Adipocyte (in vitro differentiated cells): ENCODE measurements around the gene SHFL.
A peak's percentile ranks its signal among the peaks of the same experiment; 100 is the strongest.

Source experiments
- DNase-seq: peaks from one replicate; pipeline ENCODE4 v3.0.0-alpha.2; 2015; ENCODE audit warnings: low read depth
- H3K27me3 ChIP-seq: replicated peaks from 2 replicates; pipeline ENCODE4 v1.7.0; 2013; ENCODE audit warnings: mild to moderate bottlenecking, low read length, moderate library complexity; ENCODE audit not compliant: control insufficient read depth, insufficient read depth
- H3K36me3 ChIP-seq: 2 replicates; pipeline ENCODE4 v1.7.0; 2013; ENCODE audit warnings: low read length, mild to moderate bottlenecking, moderate library complexity; ENCODE audit not compliant: control insufficient read depth, insufficient read depth, severe bottlenecking
- H3K4me1 ChIP-seq: 2 replicates; pipeline ENCODE4 v1.7.0; 2013; ENCODE audit warnings: mild to moderate bottlenecking, low read length, moderate library complexity; ENCODE audit not compliant: control insufficient read depth, insufficient read depth
- H3K4me3 ChIP-seq: 2 replicates; pipeline ENCODE4 v1.7.0; 2013; ENCODE audit warnings: mild to moderate bottlenecking, low read length, moderate library complexity
- H3K9ac ChIP-seq: 2 replicates; pipeline ENCODE4 v1.7.0; 2013; ENCODE audit warnings: mild to moderate bottlenecking, low read length, moderate library complexity
- H3K9me3 ChIP-seq: 2 replicates; pipeline ENCODE4 v1.7.0; 2013; ENCODE audit warnings: mild to moderate bottlenecking, low read length, moderate library complexity; ENCODE audit not compliant: control insufficient read depth

Gene SHFL

GRCh38 chr19:10068205-10068604 lies 17.9 kb upstream of the SHFL start:
- no peak overlapping the region for H3K9ac ChIP-seq
- H3K36me3 ChIP-seq: no peaks in the 10 kb centered on the region
- H3K27me3 ChIP-seq: peaks cover 43% of the 10 kb centered on the region
- H3K4me3 ChIP-seq: no peak overlapping the region
- no peaks in the 10 kb centered on the region for H3K4me1 ChIP-seq
- no peak for DNase-seq
- no peaks in the 10 kb centered on the region for H3K9me3 ChIP-seq

- H3K4me3 ChIP-seq: no peak overlapping the region
- no peaks in the 10 kb centered on the region for H3K4me1 ChIP-seq
- peak; percentile 5 for DNase-seq
- H3K9me3 ChIP-seq: peaks cover 6% of the 10 kb centered on the region
- no peaks in the 10 kb centered on the region for H3K36me3 ChIP-seq
- peaks cover 37% of the 10 kb centered on the region for H3K27me3 ChIP-seq
- H3K9ac ChIP-seq: no peak overlapping the region
These were observed 17.1 kb upstream of the SHFL start for GRCh38 chr19:10069046-10069445.

- Histone ChIP-seq H3K9ac (no peak overlapping the region), H3K4me1 (no peaks in the 10 kb centered on the region), H3K9me3 (peaks cover 8% of the 10 kb centered on the region), H3K27me3 (peaks cover 30% of the 10 kb centered on the region), H3K4me3 (no peak overlapping the region), H3K36me3 (no peaks in the 10 kb centered on the region)
- no peak for DNase-seq
These were observed 15.2 kb upstream of the SHFL start for GRCh38 chr19:10070730-10071446.

- H3K9ac ChIP-seq: no peak overlapping the region
- peaks cover 18% of the 10 kb centered on the region for H3K27me3 ChIP-seq
- DNase-seq: peak; percentile 15
- no peaks in the 10 kb centered on the region for H3K4me1 ChIP-seq
- peaks cover 11% of the 10 kb centered on the region for H3K9me3 ChIP-seq
- no peaks in the 10 kb centered on the region for H3K36me3 ChIP-seq
- no peak overlapping the region for H3K4me3 ChIP-seq
These were observed 12.0 kb upstream of the SHFL start for GRCh38 chr19:10074153-10074552.

- Histone ChIP-seq H3K36me3 (no peaks in the 10 kb centered on the region), H3K9ac (no peak overlapping the region), H3K4me3 (no peak overlapping the region), H3K27me3 (peaks cover 11% of the 10 kb centered on the region), H3K4me1 (no peaks in the 10 kb centered on the region), H3K9me3 (peaks cover 11% of the 10 kb centered on the region)
- no peak for DNase-seq
These were observed 9.6 kb upstream of the SHFL start for GRCh38 chr19:10076535-10076934.

GRCh38 chr19:10078329-10078728 lies 7.8 kb upstream of the SHFL start:
- no peak for DNase-seq
- peaks cover 9% of the 10 kb centered on the region for H3K27me3 ChIP-seq
- no peak overlapping the region for H3K9ac ChIP-seq
- no peaks in the 10 kb centered on the region for H3K36me3 ChIP-seq
- H3K9me3 ChIP-seq: peaks cover 11% of the 10 kb centered on the region
- no peaks in the 10 kb centered on the region for H3K4me1 ChIP-seq
- H3K4me3 ChIP-seq: no peak overlapping the region

GRCh38 chr19:10079031-10079453 lies 7.1 kb upstream of the SHFL start:
- H3K4me1 ChIP-seq: no peaks in the 10 kb centered on the region
- H3K27me3 ChIP-seq: peaks cover 9% of the 10 kb centered on the region
- no peak for DNase-seq
- H3K9ac ChIP-seq: no peak overlapping the region
- H3K9me3 ChIP-seq: peaks cover 5% of the 10 kb centered on the region
- H3K36me3 ChIP-seq: no peaks in the 10 kb centered on the region
- no peak overlapping the region for H3K4me3 ChIP-seq

- Histone ChIP-seq H3K36me3 (no peaks in the 10 kb centered on the region), H3K9me3 (no peaks in the 10 kb centered on the region), H3K27me3 (no peaks in the 10 kb centered on the region), H3K4me1 (peaks cover 3% of the 10 kb centered on the region), H3K4me3 (no peak overlapping the region), H3K9ac (no peak overlapping the region)
- no peak for DNase-seq
These were observed 2.2 kb upstream of the SHFL start for GRCh38 chr19:10083911-10084310.

- Histone ChIP-seq H3K36me3 (no peaks in the 10 kb centered on the region), H3K27me3 (no peaks in the 10 kb centered on the region), H3K4me3 (no peak overlapping the region), H3K9me3 (no peaks in the 10 kb centered on the region), H3K4me1 (peaks cover 3% of the 10 kb centered on the region), H3K9ac (no peak overlapping the region)
- DNase-seq: no peak
These were observed 1.3 kb upstream of the SHFL start for GRCh38 chr19:10084803-10085202.

GRCh38 chr19:10086591-10087192 lies 575 bp downstream of the SHFL start:
- Histone ChIP-seq H3K4me1 (peaks cover 3% of the 10 kb centered on the region), H3K27me3 (no peaks in the 10 kb centered on the region), H3K9ac (peak overlapping the region; percentile 96), H3K36me3 (peaks cover 3% of the 10 kb centered on the region), H3K4me3 (peak overlapping the region; percentile 90), H3K9me3 (no peaks in the 10 kb centered on the region)
- peak; percentile 45 for DNase-seq

- Histone ChIP-seq H3K9ac (peak overlapping the region; percentile 96), H3K4me1 (peaks cover 3% of the 10 kb centered on the region), H3K9me3 (no peaks in the 10 kb centered on the region), H3K36me3 (peaks cover 10% of the 10 kb centered on the region), H3K27me3 (no peaks in the 10 kb centered on the region), H3K4me3 (peak overlapping the region; percentile 90)
- no peak for DNase-seq
These were observed 1.4 kb downstream of the SHFL start for GRCh38 chr19:10087296-10088061.
